Measurements from ENCODE around the gene ANKRD13B.
A peak's percentile ranks its signal among the peaks of the same experiment; 100 is the strongest.

ANKRD13B gene

GRCh38 chr17:29590411-29591145 lies 2.4 kb upstream of the ANKRD13B start:
- peak overlapping the region in 1 of 2 donors; percentile 55 for H3K4me3 ChIP-seq (replicated peaks in 1 of 2; ENCODE audit: low read depth in 2 of 2, low read length in 2 of 2)
- TF ChIP-seq CTCF (IDR thresholded peaks at IDR 0.05; ENCODE audit: low read depth, low read length) = no peak
- DNase-seq (ENCODE audit: low read depth in 2 of 2) = peak; percentile 46 to 69

- peak overlapping the region; percentile 18 to 21 for H3K4me3 ChIP-seq (replicated peaks in 1 of 2; ENCODE audit: low read depth in 2 of 2, low read length in 2 of 2)
- no peak for TF ChIP-seq CTCF (IDR thresholded peaks at IDR 0.05; ENCODE audit: low read depth, low read length)
- DNase-seq (ENCODE audit: low read depth in 2 of 2) = peak; percentile 52 to 61
These were observed 1.7 kb upstream of the ANKRD13B start for GRCh38 chr17:29591146-29591736.

GRCh38 chr17:29591737-29592608 lies 959 bp upstream of the ANKRD13B start:
- TF ChIP-seq CTCF (IDR thresholded peaks at IDR 0.05; ENCODE audit: low read depth, low read length) = peak; percentile 95
- H3K4me3 ChIP-seq (replicated peaks in 1 of 2; ENCODE audit: low read depth in 2 of 2, low read length in 2 of 2) = peak overlapping the region in 1 of 2 donors; percentile 18
- peak; percentile 66 to 83 for DNase-seq (ENCODE audit: low read depth in 2 of 2)

- no peak for TF ChIP-seq CTCF (IDR thresholded peaks at IDR 0.05; ENCODE audit: low read depth, low read length)
- no peak for DNase-seq (ENCODE audit: low read depth in 2 of 2)
- peak overlapping the region; percentile 57 to 61 for H3K4me3 ChIP-seq (replicated peaks in 1 of 2; ENCODE audit: low read depth in 2 of 2, low read length in 2 of 2)
These were observed 923 bp downstream of the ANKRD13B start for GRCh38 chr17:29593591-29594518.

- no peak for TF ChIP-seq CTCF (IDR thresholded peaks at IDR 0.05; ENCODE audit: low read depth, low read length)
- DNase-seq (ENCODE audit: low read depth in 2 of 2) = no peak
- H3K4me3 ChIP-seq (replicated peaks in 1 of 2; ENCODE audit: low read depth in 2 of 2, low read length in 2 of 2) = no peak overlapping the region
These were observed 1.7 kb downstream of the ANKRD13B start for GRCh38 chr17:29594519-29595090.
